ENCODE measurements around the gene ZCCHC9. TPM values are rescaled to one million over a fixed set of nuclear protein-coding genes. Genes with fewer than 3 reads are reported as not detected.

ZCCHC9 gene
- total and polyA plus RNA-seq, 8 donors: 21.3 to 43.1 (median 40.3) TPM

DNA sequence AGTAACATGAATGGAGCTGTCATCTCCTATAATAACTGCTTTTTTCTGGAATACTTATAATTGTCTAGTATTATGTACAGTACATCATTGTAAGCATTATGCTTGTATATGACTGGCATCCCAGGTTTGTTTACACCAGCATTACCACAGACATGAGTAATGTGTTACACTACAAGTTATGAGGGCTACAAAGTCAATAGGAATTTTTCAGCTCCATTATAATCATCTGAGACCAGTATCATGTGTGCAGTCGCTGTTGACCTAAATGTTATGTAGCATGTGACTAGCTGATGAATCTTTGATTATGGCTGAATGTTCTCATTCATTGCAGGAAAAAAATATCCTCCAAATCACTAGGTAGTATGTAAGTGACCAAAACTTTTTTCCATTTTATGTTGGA is 2.2 kb downstream of the ZCCHC9 start:
- Histone ChIP-seq H3K9me3 (no peaks in the 10 kb centered on the region), H3K4me1 (peaks cover 0 to 39% of the 10 kb centered on the region in 2 donors), H3K4me3 (no peak overlapping the region), H3K36me3 (peaks cover 0 to 5% of the 10 kb centered on the region in 2 donors), H3K27me3 (no peaks in the 10 kb centered on the region), H3K27ac (no peak overlapping the region)
- DNase-seq (no peak), ATAC-seq (no peak)
- intact Hi-C loops (cut with DNase I): no loop called here
- TF ChIP-seq CTCF (IDR thresholded peaks at IDR 0.05): no peak

DNA sequence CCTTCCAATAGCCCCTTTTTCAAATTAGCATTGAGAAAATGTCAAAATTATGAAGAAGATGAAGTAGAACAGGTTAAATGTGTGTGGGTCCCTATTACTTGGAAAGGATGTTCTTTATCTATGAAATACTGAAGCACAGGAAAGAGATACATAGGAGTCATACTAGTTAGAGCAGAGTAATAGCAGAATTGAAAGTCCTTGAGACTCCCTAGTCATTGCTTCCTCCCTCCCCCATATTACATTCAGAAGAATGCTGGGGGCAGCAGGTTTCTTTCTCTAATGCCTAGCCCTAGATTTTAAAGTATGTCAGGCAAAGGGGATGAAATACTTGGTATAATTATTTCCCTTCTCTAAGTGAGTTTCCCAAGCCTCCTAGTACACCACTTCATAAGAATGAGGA is 4.4 kb downstream of the ZCCHC9 start:
- Histone ChIP-seq H3K36me3 (peaks cover 0 to 26% of the 10 kb centered on the region in 2 donors), H3K27ac (no peak overlapping the region), H3K27me3 (no peaks in the 10 kb centered on the region), H3K4me1 (peaks cover 0 to 17% of the 10 kb centered on the region in 2 donors), H3K4me3 (no peak overlapping the region), H3K9me3 (no peaks in the 10 kb centered on the region)
- DNase-seq (no peak), ATAC-seq (no peak)
- intact Hi-C loops (cut with DNase I): no loop called here
- TF ChIP-seq CTCF (IDR thresholded peaks at IDR 0.05): no peak

DNA sequence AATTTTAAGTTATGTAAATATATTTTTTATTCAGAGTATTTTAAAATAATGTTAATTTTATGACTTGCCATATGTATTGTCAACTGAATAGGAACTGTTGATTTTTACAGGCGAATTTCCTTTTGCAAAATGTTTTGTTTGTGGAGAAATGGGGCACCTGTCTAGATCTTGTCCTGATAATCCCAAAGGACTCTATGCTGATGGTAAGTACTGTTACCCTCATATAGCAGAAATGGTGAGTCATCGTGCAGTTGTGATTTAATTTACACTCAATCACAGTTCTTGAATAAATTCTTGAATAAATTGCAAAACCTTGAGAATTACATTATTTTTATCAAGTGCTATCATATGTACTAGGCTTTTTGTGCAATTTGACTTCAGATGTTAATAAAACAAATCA is 7.4 kb downstream of the ZCCHC9 start:
- intact Hi-C loops (cut with DNase I): no loop called here
- H3K36me3 ChIP-seq: peaks cover 0 to 56% of the 10 kb centered on the region in 2 donors
- no peaks in the 10 kb centered on the region for H3K9me3 ChIP-seq
- no peaks in the 10 kb centered on the region for H3K4me1 ChIP-seq
- TF ChIP-seq CTCF (IDR thresholded peaks at IDR 0.05): no peak
- no peak overlapping the region for H3K27ac ChIP-seq
- H3K27me3 ChIP-seq: no peaks in the 10 kb centered on the region
- ATAC-seq: no peak
- no peak overlapping the region for H3K4me3 ChIP-seq
- no peak for DNase-seq

GRCh38 chr5:81310402-81311063 is 9.1 kb downstream of the ZCCHC9 start:
- Histone ChIP-seq H3K9me3 (no peaks in the 10 kb centered on the region), H3K4me3 (no peak overlapping the region), H3K27ac (no peak overlapping the region), H3K36me3 (peaks cover 0 to 61% of the 10 kb centered on the region in 2 donors), H3K4me1 (no peaks in the 10 kb centered on the region), H3K27me3 (no peaks in the 10 kb centered on the region)
- DNase-seq (no peak), ATAC-seq (no peak)
- no peak for TF ChIP-seq CTCF (IDR thresholded peaks at IDR 0.05)
- intact Hi-C loops (cut with DNase I): no loop called here

GRCh38 chr5:81313278-81313677 is 11.9 kb downstream of the ZCCHC9 start:
- no peaks in the 10 kb centered on the region for H3K27me3 ChIP-seq
- H3K36me3 ChIP-seq: peaks cover 0 to 61% of the 10 kb centered on the region in 2 donors
- ATAC-seq: no peak
- TF ChIP-seq CTCF (IDR thresholded peaks at IDR 0.05): no peak
- H3K4me3 ChIP-seq: no peak overlapping the region
- intact Hi-C loops (cut with DNase I): no loop called here
- no peak overlapping the region for H3K27ac ChIP-seq
- H3K4me1 ChIP-seq: no peaks in the 10 kb centered on the region
- no peak for DNase-seq
- H3K9me3 ChIP-seq: no peaks in the 10 kb centered on the region

Measured in left lung (tissue), 10 donors.